ENCODE results near the gene POFUT2. TPM values are rescaled to one million over a fixed set of nuclear protein-coding genes. Genes with fewer than 3 reads are reported as not detected.

The POFUT2 gene
- total RNA-seq, 2 donors from 2014 or later = 49.0 to 73.3 TPM

GRCh38 chr21:45325206-45326168 is 37.8 kb upstream of the POFUT2 start:
- Mint-ChIP-seq H3K27me3 (ENCODE audit: insufficient read depth) (no peaks in the 10 kb centered on the region), H3K4me1 (peaks cover 20% of the 10 kb centered on the region), H3K9me3 (peaks cover 2% of the 10 kb centered on the region), H3K4me3 (no peak overlapping the region), H3K36me3 (ENCODE audit: low read depth) (no peaks in the 10 kb centered on the region), H3K27ac (no peak overlapping the region)
- H3K4me1 ChIP-seq (ENCODE audit: control insufficient read depth, insufficient read depth, low read length) = peaks cover 21% of the 10 kb centered on the region
- no peaks in the 10 kb centered on the region for H3K27me3 ChIP-seq (ENCODE audit: control insufficient read depth, insufficient read depth, low read length, poor library complexity, severe bottlenecking)
- no peaks in the 10 kb centered on the region for H3K36me3 ChIP-seq (ENCODE audit: control insufficient read depth, insufficient read depth, low read length)
- 93% methylated on average over 9 to 32 of the region's 32 CpGs for WGBS, 2 experiments (ENCODE audit: insufficient coverage in 1 of 2, insufficient read length in 1 of 2)
- H3K9me3 ChIP-seq (ENCODE audit: control insufficient read depth, low read length) = no peaks in the 10 kb centered on the region
- H3K9ac ChIP-seq (ENCODE audit: extremely low read depth, low read length, poor library complexity, severe bottlenecking) = no peak overlapping the region
- no peak for TF ChIP-seq CTCF (conservative IDR thresholded peaks at IDR 0.05)
- peak overlapping the region; percentile 53 for H3K27ac ChIP-seq (ENCODE audit: low read depth, low read length)
- DNase-seq = peak; percentile 53
- H3K4me3 ChIP-seq (ENCODE audit: low read length) = no peak overlapping the region

- Mint-ChIP-seq H3K4me1 (peaks cover 14% of the 10 kb centered on the region), H3K4me3 (no peak overlapping the region), H3K27ac (peak overlapping the region; percentile 82), H3K36me3 (ENCODE audit: low read depth) (no peaks in the 10 kb centered on the region), H3K9me3 (peaks cover 2% of the 10 kb centered on the region), H3K27me3 (ENCODE audit: insufficient read depth) (no peaks in the 10 kb centered on the region)
- H3K27ac ChIP-seq (ENCODE audit: low read depth, low read length) = peak overlapping the region; percentile 53
- H3K36me3 ChIP-seq (ENCODE audit: control insufficient read depth, insufficient read depth, low read length) = no peaks in the 10 kb centered on the region
- H3K9ac ChIP-seq (ENCODE audit: extremely low read depth, low read length, poor library complexity, severe bottlenecking) = no peak overlapping the region
- no peak overlapping the region for H3K4me3 ChIP-seq (ENCODE audit: low read length)
- no peak for TF ChIP-seq CTCF (conservative IDR thresholded peaks at IDR 0.05)
- peaks cover 14% of the 10 kb centered on the region for H3K4me1 ChIP-seq (ENCODE audit: control insufficient read depth, insufficient read depth, low read length)
- no peaks in the 10 kb centered on the region for H3K9me3 ChIP-seq (ENCODE audit: control insufficient read depth, low read length)
- DNase-seq = peak; percentile 79
- 94 to 95% methylated on average over 15 to 27 of the region's 27 CpGs for WGBS, 2 experiments (ENCODE audit: insufficient coverage in 1 of 2, insufficient read length in 1 of 2)
- no peaks in the 10 kb centered on the region for H3K27me3 ChIP-seq (ENCODE audit: control insufficient read depth, insufficient read depth, low read length, poor library complexity, severe bottlenecking)
These were observed 37.0 kb upstream of the POFUT2 start for GRCh38 chr21:45324489-45325205.

- H3K4me1 Mint-ChIP-seq = peaks cover 13% of the 10 kb centered on the region
These were observed 36.0 kb upstream of the POFUT2 start for GRCh38 chr21:45323487-45324311.

More at GRCh38 chr21:45323487-45324311, 36.0 kb upstream of the POFUT2 start:
- Mint-ChIP-seq H3K27ac (no peak overlapping the region), H3K9me3 (peaks cover 2% of the 10 kb centered on the region), H3K27me3 (ENCODE audit: insufficient read depth) (no peaks in the 10 kb centered on the region), H3K4me3 (no peak overlapping the region), H3K36me3 (ENCODE audit: low read depth) (no peaks in the 10 kb centered on the region)
- peak; percentile 77 for DNase-seq
- Histone ChIP-seq H3K36me3 (ENCODE audit: control insufficient read depth, insufficient read depth, low read length) (no peaks in the 10 kb centered on the region), H3K4me1 (ENCODE audit: control insufficient read depth, insufficient read depth, low read length) (peaks cover 10% of the 10 kb centered on the region), H3K27me3 (ENCODE audit: control insufficient read depth, insufficient read depth, low read length, poor library complexity, severe bottlenecking) (no peaks in the 10 kb centered on the region), H3K9ac (ENCODE audit: extremely low read depth, low read length, poor library complexity, severe bottlenecking) (no peak overlapping the region), H3K4me3 (ENCODE audit: low read length) (no peak overlapping the region), H3K9me3 (ENCODE audit: control insufficient read depth, low read length) (no peaks in the 10 kb centered on the region), H3K27ac (ENCODE audit: low read depth, low read length) (no peak overlapping the region)
- TF ChIP-seq CTCF (conservative IDR thresholded peaks at IDR 0.05) = no peak
- WGBS, 2 experiments (ENCODE audit: insufficient coverage in 1 of 2, insufficient read length in 1 of 2) = 78 to 80% methylated on average over 8 to 16 of the region's 16 CpGs

Data from endodermal cell (in vitro differentiated cells).